NCI-H1694 (cell line): ENCODE results near the gene NPAS4.
"Not testable (repeated sequence)": the region's sequence is repeated elsewhere in the genome, so short reads cannot be mapped to it uniquely, and the experiment has no call there.

ENCODE experiments used
- DNase-seq: peaks from one replicate; lab custom pipeline; 2025; lab: John Stamatoyannopoulos, UW

The NPAS4 gene

DNA sequence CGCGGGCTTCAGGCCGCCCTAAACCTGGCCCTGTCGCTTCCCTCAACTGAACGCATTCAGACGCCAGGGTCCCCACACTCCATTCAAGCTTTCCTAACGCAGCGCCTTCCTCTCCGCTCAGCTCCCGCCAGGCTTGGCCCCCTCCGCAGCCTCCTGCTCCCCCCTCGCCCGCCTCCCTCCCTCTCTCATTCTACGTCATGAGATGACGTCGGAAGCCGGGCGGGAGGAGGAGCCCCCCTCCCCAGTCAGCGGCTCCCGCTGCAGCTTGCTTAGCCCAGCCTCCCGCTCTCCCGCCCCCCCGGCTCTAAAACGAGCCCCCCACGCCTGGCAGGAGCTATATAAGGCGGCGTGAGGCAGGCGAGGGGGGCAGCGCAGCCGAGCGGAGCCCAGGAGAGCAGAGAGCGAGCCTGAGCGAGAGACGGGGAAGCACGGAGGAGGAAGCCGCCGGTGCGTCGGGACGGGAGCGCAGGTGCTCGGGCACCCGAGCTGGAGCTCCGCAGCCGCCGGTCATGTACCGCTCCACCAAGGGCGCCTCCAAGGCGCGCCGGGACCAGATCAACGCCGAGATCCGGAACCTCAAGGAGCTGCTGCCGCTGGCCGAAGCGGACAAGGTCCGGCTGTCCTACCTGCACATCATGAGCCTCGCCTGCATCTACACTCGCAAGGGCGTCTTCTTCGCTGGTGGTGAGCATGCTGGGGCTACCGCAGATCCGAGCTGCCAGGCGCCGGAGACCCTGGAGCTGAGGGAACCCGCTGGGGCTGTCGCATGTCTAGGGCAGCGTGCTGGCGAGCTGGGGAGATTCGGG lies at the start of gene NPAS4:
TSS of gene NPAS4 (plus strand) at position 365 of the 806 bp plus-strand sequence. CDS start at position 510, 145 bp downstream.
- DNase-seq, result no peak

DNA sequence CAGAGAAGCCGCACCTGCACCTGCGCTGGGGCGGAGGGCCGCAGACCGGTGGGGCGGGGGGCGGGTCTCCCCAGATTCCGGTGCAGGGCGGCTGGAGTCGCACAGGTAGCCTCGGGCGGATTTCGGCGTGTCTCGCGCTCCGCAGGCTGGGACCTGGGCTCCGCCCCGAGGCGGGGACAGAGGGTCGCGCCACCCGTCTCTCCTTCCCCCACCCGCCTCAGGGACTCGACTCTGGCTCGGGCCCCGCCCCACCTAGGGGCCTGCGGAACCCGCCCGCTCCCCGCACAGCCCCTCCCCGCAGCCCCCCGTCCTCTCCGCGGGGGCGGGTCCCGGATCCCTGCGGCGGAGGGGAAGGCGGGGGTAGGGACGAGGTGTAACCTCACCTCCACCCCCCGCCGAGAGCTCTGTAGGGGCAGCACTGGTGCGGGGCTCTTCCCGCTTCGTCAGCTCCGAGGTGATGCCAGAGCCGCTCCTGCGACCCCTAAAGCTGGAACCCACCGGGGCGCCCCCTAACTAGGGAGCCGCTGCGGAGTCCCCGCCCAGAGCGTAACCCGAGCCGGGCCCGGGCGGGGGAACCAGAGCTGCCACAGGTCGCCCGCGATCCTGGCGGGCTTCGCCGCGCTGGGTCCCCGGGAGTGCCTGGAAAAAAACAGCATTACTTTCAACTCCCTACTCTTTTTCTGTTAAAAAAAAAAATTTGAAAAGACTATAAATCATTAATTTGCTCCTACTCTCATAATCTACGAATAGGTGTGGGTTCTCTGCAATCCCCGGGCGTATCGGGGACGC lies 49.0 kb upstream of the NPAS4 start, which contains the start of gene SLC29A2:
TSS of gene SLC29A2 (minus strand) at position 134 of the 789 bp plus-strand sequence. CDS start 169 bp downstream, outside the sequence.
- peak; percentile 38 for DNase-seq

DNA sequence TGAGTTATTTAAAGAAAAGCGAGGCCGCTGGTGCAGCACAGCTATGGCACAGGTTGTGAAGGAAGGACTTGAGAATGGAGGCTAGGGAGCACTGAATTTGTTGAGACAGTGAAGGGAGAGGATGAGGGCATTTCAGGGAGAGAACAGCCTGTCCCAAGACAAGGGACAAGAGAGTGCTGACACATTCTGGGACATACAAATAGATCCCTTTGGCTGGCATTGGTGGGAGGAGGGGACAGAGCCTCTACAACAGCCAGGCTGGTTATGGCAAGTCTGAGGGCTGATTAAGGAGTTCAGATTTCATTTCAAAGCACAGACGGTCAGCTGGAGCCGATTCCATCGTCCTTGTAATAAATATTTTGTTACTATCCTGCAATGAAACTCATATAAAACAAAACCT lies 47.6 kb upstream of the NPAS4 start:
- DNase-seq, result no peak

DNA sequence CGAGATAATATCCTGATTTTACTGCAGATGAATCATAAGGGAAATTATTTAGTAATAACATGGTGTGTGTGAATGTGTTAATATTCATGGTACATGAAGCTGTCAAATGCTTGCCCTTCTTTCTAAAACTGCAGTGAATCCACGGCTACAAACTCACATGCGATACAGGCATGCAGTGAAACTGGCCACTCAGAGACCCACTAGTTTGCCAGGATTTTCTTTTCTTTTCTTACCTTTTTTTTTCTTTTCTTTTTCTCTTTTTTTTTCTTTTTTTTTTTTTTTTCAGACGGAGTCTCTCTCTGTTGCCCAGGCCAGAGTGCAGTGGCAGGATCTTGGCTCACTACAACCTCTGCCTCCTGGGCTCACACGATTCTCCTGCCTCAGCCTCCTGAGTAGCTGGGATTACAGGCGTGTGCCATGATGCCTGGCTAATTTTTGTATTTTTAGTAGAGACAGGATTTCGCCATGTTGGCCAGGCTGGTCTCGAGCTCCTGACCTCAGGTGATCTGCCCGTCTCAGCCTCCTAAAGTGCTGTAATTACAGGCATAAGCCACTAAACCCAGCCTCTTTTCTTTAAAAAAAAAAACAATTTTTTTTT lies 47.0 kb upstream of the NPAS4 start:
- DNase-seq, result not testable (repeated sequence)

DNA sequence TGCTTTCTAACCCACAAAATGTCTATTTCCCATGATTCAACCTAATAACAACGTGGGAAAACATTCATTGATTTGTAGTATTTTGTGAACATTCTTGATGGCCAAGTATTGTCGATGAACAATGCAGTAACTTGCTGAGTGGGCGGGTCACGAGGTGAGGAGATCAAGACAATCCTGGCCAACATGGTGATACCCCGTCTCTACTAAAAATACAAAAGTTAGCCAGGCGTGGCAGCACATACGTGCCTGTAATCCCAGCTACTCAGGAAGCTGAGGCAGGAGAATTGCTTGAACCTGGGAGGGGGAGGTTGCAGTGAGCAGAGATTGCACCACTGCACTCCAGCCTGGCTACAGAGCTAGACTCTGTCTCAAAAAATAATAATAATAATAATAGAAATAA lies 40.6 kb upstream of the NPAS4 start:
- not testable (repeated sequence) for DNase-seq

DNA sequence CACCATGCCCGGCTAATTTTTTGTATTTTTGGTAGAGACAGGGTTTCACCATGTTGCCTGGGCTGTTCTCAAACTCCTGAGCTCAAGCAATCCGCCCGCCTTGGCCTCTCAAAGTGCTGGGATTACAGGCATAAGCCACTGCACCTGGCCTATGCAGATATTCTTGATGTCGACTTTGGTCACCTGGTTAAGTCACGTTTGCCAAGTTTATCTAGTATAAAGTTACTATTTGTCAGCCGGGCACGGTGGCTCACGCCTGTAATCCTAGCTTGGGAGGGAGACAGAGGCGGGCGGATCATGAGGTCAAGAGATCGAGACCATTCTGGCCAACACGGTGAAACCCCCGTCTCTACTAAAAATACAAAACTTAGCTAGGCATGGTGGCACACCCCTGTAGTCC lies 36.5 kb upstream of the NPAS4 start:
- not testable (repeated sequence) for DNase-seq

DNA sequence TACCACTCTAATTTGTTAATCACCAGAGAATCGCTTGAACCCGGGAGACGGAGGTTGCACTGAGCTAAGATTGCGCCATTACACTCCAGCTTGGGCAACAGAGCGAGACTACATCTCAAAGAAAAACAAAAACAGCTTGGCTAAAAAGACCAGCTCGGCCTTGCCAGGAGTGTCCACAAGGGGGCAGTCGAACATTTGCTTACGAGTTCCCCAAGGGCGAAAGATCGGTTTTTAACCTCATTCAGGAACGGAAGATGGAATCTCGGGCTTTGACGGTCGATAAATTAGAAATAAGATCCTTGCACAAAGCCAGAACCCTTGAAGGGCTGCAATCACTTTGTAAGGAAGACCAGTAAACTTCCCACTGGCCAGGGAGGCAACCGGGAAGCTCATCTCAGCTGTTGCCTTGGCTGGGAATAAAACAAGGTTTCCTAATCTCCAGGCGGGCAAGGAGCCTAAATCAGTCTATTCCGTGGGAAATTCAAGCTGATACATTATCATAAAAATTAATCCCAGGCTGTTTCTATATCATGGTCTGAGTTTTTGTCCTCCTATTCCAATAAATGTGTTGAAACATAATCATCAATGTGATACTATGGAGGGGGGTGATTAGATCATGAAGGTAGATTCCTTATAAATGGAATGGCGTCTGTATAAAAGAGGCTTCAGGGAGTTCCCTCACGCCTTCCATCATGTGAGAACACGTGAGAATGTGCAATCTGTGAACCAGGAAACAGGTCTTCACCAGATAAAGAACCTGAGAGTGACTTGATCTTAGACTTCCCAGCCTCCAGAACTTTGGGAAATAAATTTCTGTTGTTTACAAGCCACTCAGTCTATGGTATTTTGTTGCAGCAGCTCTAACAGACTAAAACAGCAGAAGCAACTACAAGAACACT lies 34.4 kb upstream of the NPAS4 start:
- DNase-seq, result peak; percentile 89

DNA sequence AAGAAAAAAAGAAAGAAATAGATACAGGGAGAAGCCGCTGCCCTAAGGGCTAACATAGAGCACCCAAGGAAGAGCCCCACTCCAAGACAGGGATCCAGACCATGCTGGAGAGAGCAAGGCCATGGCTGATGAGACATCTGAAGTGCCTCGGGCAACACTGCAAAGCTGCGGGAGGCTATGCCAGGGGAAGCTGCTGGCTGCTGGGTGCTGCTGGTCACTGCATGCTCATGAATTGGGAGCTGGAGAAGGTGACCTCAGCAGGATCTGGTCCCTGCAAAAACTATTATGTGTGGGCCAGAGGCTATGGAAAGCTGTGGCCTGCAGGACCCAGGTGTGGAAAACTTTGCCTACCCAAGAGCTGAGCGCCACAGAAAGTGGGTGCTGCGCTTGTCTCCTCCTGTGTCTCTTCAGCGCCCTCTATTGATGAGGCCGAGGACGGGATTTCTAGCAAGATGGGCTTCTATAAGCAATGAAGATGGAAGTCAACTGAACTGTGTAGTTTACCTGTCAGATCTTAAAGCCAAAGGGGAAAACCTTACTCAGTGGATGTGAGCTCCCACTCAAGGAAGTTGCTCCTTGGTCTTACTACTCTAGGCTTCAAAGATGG lies 32.0 kb upstream of the NPAS4 start:
- peak; percentile 83 for DNase-seq

DNA sequence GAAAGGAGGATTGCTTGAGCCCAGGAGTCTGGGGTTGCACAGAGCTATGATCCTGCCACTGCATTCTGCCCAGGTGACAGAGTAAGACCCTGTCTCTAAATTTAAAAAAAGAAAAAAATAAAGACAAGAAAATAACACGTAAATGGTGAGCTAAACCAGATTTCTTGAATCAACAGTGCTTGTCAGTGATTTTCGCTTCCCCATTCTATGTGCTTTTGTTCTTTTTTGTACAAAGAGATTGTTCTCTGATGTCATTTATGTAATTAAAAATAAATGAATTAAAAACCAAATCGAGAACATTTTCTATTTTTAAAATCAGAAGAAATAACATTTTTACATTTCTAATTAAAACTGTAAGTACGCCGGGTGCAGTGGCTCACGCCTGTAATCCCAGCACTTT lies 29.5 kb upstream of the NPAS4 start:
- no peak for DNase-seq

DNA sequence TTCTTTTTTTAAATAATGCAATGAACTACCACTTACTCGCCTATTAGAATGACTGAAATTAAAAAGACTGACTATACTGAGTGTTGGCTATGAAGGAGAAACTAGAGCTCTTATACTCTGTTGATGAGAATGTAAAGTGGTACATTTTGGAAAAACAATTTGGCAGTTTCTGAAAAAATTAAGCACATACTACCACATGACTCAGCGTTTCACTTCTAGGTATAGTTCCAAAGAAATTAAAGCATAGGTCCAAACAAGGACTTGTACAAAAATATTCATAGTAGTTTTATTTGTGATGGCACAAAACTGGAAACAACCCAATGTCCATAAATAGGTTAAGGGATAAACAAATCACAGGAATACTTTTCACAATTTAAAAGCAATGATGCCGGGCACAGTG lies 26.9 kb upstream of the NPAS4 start:
- DNase-seq, result no peak

DNA sequence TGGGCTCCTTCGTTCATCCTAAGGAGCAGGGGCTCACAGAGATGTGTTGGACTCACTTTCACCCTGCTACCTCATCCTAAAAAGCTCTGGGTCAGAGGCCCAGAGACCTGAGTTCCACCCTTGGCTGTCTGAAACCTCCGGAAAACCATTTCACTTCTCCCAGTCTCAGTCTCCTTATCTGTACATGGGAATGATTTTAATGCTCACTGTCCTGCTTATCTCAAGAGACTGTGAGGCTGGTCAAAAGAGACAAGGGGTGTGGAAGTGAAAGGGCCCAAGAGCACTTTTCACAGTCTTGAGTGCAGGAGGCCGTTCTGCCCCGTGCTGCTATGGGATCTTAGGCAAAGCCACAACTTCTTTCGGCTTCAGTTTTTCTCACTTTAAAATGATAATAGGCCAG lies 13.2 kb upstream of the NPAS4 start:
- no peak for DNase-seq

DNA sequence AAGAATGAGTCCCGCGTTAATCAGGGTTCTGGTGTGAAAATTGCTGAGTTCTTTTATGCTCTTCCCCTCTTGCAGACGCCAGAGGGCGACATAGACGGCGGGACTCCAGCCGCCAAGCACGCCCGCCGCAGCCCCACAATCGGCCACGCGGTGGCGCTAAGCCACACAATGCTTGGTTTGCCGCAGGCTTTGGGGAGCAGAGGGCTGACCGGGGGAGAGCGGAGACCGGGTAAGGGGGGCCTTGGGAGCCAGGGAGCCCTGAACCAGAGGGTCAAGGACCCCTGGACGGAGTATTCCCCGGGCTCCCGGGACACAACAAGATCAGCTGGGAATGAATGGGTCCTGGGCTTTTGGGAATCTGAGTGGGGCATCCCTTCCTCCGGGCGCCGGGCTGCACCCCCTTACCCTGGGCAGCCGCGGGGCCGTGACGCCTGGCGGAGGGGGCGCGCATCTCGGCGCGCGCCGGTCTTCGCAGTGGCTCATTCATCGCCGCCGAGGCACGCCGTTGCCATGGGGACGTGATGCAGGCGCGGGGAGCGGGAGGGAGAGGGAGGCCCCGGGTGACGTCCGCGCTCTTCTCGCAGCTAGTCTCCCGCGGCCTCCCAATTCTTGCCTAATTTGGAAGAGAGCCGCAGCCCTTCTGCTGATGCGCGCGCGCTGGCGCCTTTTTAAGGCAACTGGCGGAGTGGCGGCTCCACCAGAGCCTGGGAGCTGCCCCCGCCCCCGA lies 12.2 kb upstream of the NPAS4 start:
- peak; percentile 78 for DNase-seq

DNA sequence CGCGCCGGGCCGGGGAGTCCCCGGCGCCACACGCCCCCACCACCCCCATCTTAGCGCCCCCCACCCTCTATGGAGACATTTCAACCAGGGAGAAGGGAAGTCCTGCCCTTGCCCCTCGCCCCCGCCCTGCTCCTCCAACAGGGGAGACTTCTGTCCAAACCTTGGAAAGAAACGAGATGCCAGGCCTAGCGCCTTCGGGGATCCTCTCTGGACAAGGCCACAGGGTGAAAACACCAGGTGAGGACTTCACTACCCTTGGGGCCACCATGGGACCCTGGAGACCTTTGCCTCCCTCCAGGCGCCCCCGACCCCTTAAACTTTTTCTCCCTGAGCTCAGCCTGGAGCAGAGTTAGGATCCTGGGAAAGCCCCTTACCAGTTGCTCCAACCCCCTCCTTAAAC lies 11.6 kb upstream of the NPAS4 start:
- DNase-seq, result no peak

DNA sequence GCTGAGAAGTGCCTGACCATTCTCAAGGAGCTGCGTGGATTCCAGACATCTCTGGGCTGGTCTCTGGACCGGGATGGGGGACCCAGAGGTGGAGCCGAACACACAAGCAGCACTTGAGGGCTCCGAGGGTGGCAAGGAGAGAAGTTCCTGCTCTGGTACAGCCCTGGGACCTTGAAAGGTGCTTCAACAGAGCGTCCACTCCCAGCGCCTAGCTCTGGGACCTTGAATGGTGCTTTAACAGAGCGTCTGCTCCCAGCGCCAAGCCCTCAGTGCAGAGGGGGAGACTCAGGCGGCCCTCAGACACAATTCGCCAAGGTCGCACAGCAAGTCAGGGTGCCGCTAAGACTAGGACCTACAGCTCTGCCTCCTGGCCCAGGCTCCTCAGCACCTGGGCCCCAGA lies 10.6 kb upstream of the NPAS4 start:
- no peak for DNase-seq

DNA sequence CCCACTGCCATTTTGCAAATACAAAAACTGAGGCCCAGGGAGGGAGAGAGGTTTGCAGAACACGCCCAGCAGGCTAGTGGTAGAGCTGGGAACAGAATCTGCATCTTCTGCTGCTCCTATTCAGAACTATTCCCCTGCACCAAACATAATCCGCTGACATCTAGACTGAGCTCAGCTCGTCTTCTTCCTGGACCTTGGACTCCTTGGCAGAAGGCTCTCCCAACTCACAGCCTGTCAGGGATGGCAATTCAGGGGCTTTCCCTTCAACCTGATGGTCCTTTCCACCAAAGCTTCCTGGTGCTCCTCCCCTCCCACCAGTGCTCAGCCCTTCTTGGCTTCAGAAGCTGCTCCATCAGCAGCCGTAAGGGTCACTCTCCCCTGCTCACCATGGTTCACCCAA lies 9.5 kb upstream of the NPAS4 start:
- no peak for DNase-seq

DNA sequence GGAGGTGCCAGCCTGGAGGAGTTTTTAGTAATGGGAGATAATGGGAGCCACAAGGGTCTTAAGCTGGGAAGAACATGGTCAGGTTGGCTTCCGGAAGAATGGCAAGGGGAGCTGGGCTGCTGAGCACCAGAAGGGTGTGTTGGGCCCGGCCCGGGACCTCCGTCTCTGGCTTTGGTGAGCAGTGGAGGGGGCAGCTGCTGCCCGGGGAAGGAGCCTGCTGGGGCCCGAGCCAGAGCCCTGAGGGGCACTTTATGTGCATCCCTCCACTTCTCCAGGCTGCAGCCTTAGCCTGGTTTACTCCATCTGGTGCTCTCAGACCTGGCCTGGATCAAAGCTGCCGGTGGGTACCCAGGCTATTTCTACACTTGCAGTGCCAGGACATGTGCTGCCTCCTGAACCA lies 8.7 kb upstream of the NPAS4 start:
- DNase-seq, result no peak

DNA sequence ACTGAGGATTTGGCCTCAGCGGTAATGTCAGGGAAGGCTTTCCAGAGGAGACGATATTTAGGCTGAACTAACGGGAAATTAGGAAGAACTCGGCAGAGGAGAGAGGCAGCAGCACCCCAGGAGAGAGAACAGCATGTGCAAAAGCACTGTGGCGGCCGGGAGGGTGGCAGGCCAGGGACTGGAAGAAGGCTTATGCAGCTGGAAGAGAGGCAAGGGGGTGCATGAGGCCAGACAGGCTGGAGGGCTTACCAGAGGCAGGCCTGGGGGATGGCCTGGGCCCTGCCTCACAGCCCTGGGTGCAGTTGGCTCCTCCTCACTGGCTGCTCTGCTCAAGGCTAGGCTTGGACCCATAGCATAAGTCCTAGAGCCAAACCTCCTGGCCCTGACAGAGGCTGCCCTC lies 7.7 kb upstream of the NPAS4 start:
- DNase-seq, result no peak

DNA sequence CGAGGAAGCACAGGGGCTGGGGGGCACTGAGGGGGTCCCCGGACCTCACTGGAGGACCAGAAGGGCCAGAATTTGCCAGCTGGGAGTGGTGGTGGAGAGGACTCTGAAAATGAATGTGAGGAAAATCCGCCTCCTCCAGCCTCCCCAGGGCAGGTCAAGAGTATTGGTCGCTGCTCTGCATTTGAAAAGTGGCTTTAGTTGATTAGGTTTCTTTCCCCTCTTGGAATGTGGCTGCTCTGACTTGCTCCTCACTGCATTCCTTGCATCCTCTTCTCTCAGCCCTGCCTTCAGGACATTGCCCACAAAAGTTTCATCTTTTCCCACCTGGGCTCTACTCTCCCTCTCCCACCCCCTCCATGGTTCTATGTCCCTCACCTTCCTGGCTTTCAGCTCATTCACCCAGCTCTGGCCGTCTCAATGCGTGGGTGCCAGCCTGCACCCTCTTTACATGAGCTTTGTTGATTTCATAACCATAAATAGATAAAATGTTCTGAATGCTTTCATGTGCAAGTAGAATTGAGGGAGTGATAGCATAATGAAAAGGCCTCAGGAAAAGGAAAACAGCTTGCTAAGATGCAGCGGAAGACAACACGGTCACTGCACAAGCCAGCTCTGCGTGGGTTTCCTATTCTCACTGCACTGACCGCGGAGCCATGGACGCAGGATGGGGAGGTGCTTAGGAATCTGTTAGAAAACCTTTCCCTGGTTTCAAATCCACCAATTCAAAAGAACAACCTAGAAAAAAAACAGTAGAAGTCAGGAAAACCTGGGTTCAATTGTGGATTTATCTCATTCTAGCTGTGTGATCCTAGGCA lies 6.5 kb upstream of the NPAS4 start:
- no peak for DNase-seq

DNA sequence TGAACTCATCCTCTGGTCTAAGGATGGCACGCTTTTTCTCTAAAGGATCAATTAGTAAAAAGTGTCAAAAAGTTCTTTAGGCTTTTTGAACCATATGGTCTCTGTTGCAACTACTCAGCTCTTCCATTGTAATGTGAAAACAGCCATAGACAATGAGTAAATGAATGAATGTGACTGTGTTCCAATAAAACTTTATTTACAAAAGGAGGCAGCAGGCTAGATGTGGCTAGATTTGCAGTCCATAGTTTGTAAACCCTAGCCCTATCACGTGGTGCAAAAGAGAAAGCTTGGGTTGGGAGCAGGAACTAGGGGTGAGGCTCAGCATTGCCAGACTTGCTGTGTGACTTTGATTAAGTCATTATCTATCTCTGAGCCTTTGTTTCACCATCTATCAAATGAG lies 5.4 kb upstream of the NPAS4 start:
- no peak for DNase-seq

DNA sequence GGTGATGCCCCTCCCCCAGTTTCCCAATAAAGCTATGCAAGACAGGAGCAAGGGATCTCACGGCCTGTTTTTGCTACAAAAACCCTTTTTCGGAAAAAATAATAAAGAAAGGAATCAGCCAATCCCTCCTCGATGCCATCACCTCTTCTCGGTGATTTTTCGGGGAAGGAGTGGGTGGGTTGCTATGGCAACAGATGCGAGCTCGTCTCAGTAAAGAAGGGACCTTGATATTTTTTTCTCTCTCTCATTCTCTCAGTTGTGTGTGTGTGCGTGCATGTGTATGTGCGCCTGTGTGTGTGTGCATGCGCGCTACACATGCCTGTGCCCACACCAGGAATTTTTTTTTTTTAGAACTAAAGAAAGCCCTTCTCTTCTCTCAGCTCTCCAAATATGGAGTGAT lies 3.8 kb upstream of the NPAS4 start:
- no peak for DNase-seq
